HAP-1 (cell line): ENCODE data around the gene SEMA4D.
"Not testable (repeated sequence)": the region's sequence is repeated elsewhere in the genome, so short reads cannot be mapped to it uniquely, and the experiment has no call there.

ENCODE experiments used
- DNase-seq, 2 experiments: peaks; one replicate each; pipeline ENCODE4 v3.0.0-alpha.2; 2016 to 2020; ENCODE audit warnings: low spot score in 2 of 2
- H3K27me3 ChIP-seq: fragments of 250-450 bp; sonication (Bioruptor Pico); 2 replicates; pipeline ENCODE4 v1.5.1; 2020; ENCODE audit warnings: low read depth, mild to moderate bottlenecking, moderate library complexity
- H3K36me3 ChIP-seq: fragments of 250-450 bp; sonication (Bioruptor Pico); replicated peaks from 2 replicates; pipeline ENCODE4 v1.5.1; 2020; ENCODE audit warnings: mild to moderate bottlenecking
- H3K4me1 ChIP-seq: fragments of 250-450 bp; sonication (Bioruptor Pico); 2 replicates; pipeline ENCODE4 v1.5.1; 2020; ENCODE audit warnings: mild to moderate bottlenecking
- H3K4me3 ChIP-seq: fragments of 250-450 bp; sonication (Bioruptor Pico); 2 replicates; pipeline ENCODE4 v1.5.1; 2020; ENCODE audit warnings: mild to moderate bottlenecking, moderate library complexity
- H3K9me3 ChIP-seq: fragments of 250-450 bp; sonication (Bioruptor Pico); 2 replicates; pipeline ENCODE4 v1.5.1; 2020; ENCODE audit warnings: mild to moderate bottlenecking, moderate library complexity
- in situ Hi-C: fragments of 300-500 bp; cut with MboI; formaldehyde crosslinking; loops from 3 replicates; pipeline ENCODE4 v1.14.3; 2020; ENCODE audit warnings: low sequenced_read_pairs, inconsistent platforms, mixed read lengths

SEMA4D gene

GRCh38 chr9:89379031-89379430 is 118.9 kb downstream of the SEMA4D start:
- H3K27me3 ChIP-seq: no peaks in the 10 kb centered on the region
- H3K36me3 ChIP-seq: no peaks in the 10 kb centered on the region; the same call in 1 of the 2 replicates
- no peaks in the 10 kb centered on the region for H3K4me1 ChIP-seq
- no peak for DNase-seq
- no peaks in the 10 kb centered on the region for H3K9me3 ChIP-seq
- in situ Hi-C loops: no loop called here
- no peak overlapping the region for H3K4me3 ChIP-seq

GRCh38 chr9:89378541-89378940 is 119.4 kb downstream of the SEMA4D start:
- no peaks in the 10 kb centered on the region for H3K27me3 ChIP-seq
- no peak overlapping the region for H3K4me3 ChIP-seq
- no peak for DNase-seq
- H3K9me3 ChIP-seq: no peaks in the 10 kb centered on the region
- H3K36me3 ChIP-seq: no peaks in the 10 kb centered on the region; the same call in 1 of the 2 replicates
- H3K4me1 ChIP-seq: no peaks in the 10 kb centered on the region
- in situ Hi-C loops: no loop called here

- in situ Hi-C loops: no loop called here
- no peaks in the 10 kb centered on the region; the same call in 1 of the 2 replicates for H3K36me3 ChIP-seq
- no peaks in the 10 kb centered on the region for H3K4me1 ChIP-seq
- DNase-seq: no peak
- H3K27me3 ChIP-seq: no peaks in the 10 kb centered on the region
- H3K4me3 ChIP-seq: no peak overlapping the region
- H3K9me3 ChIP-seq: no peaks in the 10 kb centered on the region
Observed at GRCh38 chr9:89377411-89377810, 120.5 kb downstream of the SEMA4D start.

- in situ Hi-C loops: no loop called here
- H3K27me3 ChIP-seq: no peaks in the 10 kb centered on the region
- no peak overlapping the region for H3K4me3 ChIP-seq
- DNase-seq: no peak
- no peaks in the 10 kb centered on the region; the same call in 1 of the 2 replicates for H3K36me3 ChIP-seq
- H3K4me1 ChIP-seq: no peaks in the 10 kb centered on the region
- H3K9me3 ChIP-seq: no peaks in the 10 kb centered on the region
Observed at GRCh38 chr9:89376741-89377351, 121.1 kb downstream of the SEMA4D start.

GRCh38 chr9:89376286-89376685 is 121.6 kb downstream of the SEMA4D start:
- Histone ChIP-seq H3K4me3 (no peak overlapping the region), H3K36me3 (no peaks in the 10 kb centered on the region; the same call in 1 of the 2 replicates), H3K4me1 (no peaks in the 10 kb centered on the region), H3K27me3 (no peaks in the 10 kb centered on the region), H3K9me3 (no peaks in the 10 kb centered on the region)
- DNase-seq: no peak
- in situ Hi-C loops: no loop called here

GRCh38 chr9:89375191-89375760 is 122.6 kb downstream of the SEMA4D start:
- H3K4me1 ChIP-seq: no peaks in the 10 kb centered on the region
- no peaks in the 10 kb centered on the region for H3K9me3 ChIP-seq
- no peaks in the 10 kb centered on the region for H3K27me3 ChIP-seq
- in situ Hi-C loops: no loop called here
- no peak overlapping the region for H3K4me3 ChIP-seq
- no peak for DNase-seq
- no peaks in the 10 kb centered on the region; the same call in 1 of the 2 replicates for H3K36me3 ChIP-seq

GRCh38 chr9:89374176-89374575 is 123.7 kb downstream of the SEMA4D start:
- Histone ChIP-seq H3K4me1 (no peaks in the 10 kb centered on the region), H3K36me3 (no peaks in the 10 kb centered on the region; the same call in 1 of the 2 replicates), H3K27me3 (no peaks in the 10 kb centered on the region), H3K9me3 (no peaks in the 10 kb centered on the region), H3K4me3 (no peak overlapping the region)
- DNase-seq: no peak
- in situ Hi-C loops: no loop called here

GRCh38 chr9:89372979-89373378 is 124.9 kb downstream of the SEMA4D start:
- H3K4me3 ChIP-seq: no peak overlapping the region
- no peaks in the 10 kb centered on the region for H3K9me3 ChIP-seq
- DNase-seq: no peak
- no peaks in the 10 kb centered on the region for H3K36me3 ChIP-seq
- no peaks in the 10 kb centered on the region for H3K27me3 ChIP-seq
- in situ Hi-C loops: no loop called here
- H3K4me1 ChIP-seq: no peaks in the 10 kb centered on the region

GRCh38 chr9:89372230-89372816 is 125.6 kb downstream of the SEMA4D start:
- Histone ChIP-seq H3K36me3 (no peaks in the 10 kb centered on the region), H3K4me3 (no peak overlapping the region), H3K27me3 (no peaks in the 10 kb centered on the region), H3K9me3 (no peaks in the 10 kb centered on the region), H3K4me1 (no peaks in the 10 kb centered on the region)
- in situ Hi-C loops: no loop called here
- DNase-seq: peak in 1 of 2 experiments; percentile 35

- H3K36me3 ChIP-seq, DNase-seq, H3K4me3 ChIP-seq, in situ Hi-C loops, H3K27me3 ChIP-seq, H3K4me1 ChIP-seq, H3K9me3 ChIP-seq: not testable (repeated sequence)
Observed at GRCh38 chr9:89371791-89372190, 126.1 kb downstream of the SEMA4D start.

- Histone ChIP-seq H3K9me3 (no peaks in the 10 kb centered on the region), H3K36me3 (no peaks in the 10 kb centered on the region), H3K4me3 (no peak overlapping the region), H3K27me3 (no peaks in the 10 kb centered on the region), H3K4me1 (no peaks in the 10 kb centered on the region)
- in situ Hi-C loops: no loop called here
- DNase-seq: no peak
Observed at GRCh38 chr9:89370593-89370992, 127.3 kb downstream of the SEMA4D start.

GRCh38 chr9:89368978-89369377 is 128.9 kb downstream of the SEMA4D start:
- Histone ChIP-seq H3K36me3 (no peaks in the 10 kb centered on the region), H3K4me1 (no peaks in the 10 kb centered on the region), H3K4me3 (no peak overlapping the region), H3K9me3 (no peaks in the 10 kb centered on the region), H3K27me3 (no peaks in the 10 kb centered on the region)
- DNase-seq: no peak
- in situ Hi-C loops: no loop called here

GRCh38 chr9:89368550-89368949 is 129.4 kb downstream of the SEMA4D start:
- Histone ChIP-seq H3K36me3 (no peaks in the 10 kb centered on the region), H3K27me3 (no peaks in the 10 kb centered on the region), H3K4me1 (no peaks in the 10 kb centered on the region), H3K4me3 (no peak overlapping the region), H3K9me3 (no peaks in the 10 kb centered on the region)
- in situ Hi-C loops: no loop called here
- no peak for DNase-seq

GRCh38 chr9:89367726-89368437 is 130.0 kb downstream of the SEMA4D start:
- no peaks in the 10 kb centered on the region for H3K9me3 ChIP-seq
- H3K27me3 ChIP-seq: no peaks in the 10 kb centered on the region
- H3K4me1 ChIP-seq: no peaks in the 10 kb centered on the region
- no peaks in the 10 kb centered on the region for H3K36me3 ChIP-seq
- no peak overlapping the region for H3K4me3 ChIP-seq
- DNase-seq: no peak
- in situ Hi-C loops: no loop called here
